SU-DHL-6 (cell line): ENCODE measurements around the gene NTMT1.

Source experiments
- EZH2phosphoT487 ChIP-seq: fragments of 200-600 bp; sonication (generic), shearing (Covaris generic); conservative IDR thresholded peaks from 2 replicates; pipeline ENCODE4 v1.6.1; 2018; ENCODE audit warnings: mild to moderate bottlenecking, antibody characterized with exemption, low read length, moderate library complexity, mixed read lengths
- TF ChIP-seq, protein P1 (sequence below): fragments of 200-600 bp; sonication (generic); IDR thresholded peaks from one replicate; pipeline ENCODE4 v1.5.1; 2017; ENCODE audit warnings: antibody characterized with exemption, mild to moderate bottlenecking, low read length, moderate library complexity; ENCODE audit not compliant: insufficient read depth, poor library complexity, severe bottlenecking

DNA sequence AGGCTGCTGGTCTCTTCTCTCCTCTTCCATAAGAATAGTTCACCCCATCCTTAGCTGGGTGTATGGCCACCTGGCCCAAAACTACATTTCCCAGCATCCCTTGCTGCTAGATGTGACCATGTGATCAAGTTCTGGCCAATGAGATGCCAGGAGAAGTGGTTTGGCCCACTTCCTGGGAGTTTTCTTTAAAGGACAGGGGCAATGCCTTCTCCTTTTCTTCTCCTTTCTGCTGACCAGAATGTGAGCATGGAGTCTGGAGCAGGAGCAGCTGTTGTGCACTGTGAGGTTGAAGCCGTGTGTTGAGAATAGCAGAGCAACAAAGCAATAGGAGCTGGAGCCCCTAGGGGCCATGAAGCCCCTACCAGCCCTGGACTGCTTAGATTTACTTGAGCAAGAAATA lies 41.8 kb upstream of the NTMT1 start:
- TF ChIP-seq, protein P1, sequence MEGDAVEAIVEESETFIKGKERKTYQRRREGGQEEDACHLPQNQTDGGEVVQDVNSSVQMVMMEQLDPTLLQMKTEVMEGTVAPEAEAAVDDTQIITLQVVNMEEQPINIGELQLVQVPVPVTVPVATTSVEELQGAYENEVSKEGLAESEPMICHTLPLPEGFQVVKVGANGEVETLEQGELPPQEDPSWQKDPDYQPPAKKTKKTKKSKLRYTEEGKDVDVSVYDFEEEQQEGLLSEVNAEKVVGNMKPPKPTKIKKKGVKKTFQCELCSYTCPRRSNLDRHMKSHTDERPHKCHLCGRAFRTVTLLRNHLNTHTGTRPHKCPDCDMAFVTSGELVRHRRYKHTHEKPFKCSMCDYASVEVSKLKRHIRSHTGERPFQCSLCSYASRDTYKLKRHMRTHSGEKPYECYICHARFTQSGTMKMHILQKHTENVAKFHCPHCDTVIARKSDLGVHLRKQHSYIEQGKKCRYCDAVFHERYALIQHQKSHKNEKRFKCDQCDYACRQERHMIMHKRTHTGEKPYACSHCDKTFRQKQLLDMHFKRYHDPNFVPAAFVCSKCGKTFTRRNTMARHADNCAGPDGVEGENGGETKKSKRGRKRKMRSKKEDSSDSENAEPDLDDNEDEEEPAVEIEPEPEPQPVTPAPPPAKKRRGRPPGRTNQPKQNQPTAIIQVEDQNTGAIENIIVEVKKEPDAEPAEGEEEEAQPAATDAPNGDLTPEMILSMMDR, result no peak
- no peak for TF ChIP-seq EZH2phosphoT487
